SK-N-SH treated with all-trans-retinoic acid at 6 μM for 48 hours (cell line): ENCODE measurements around the gene CD38.

ENCODE experiments used
- ATAC-seq: fragments of 200-7000 bp; cut with Tn5 transposase; 3 replicates; pipeline ENCODE4 v1.9.1; 2020; ENCODE audit warnings: mild to moderate bottlenecking, moderate library complexity
- ARNTL ChIP-seq: fragments of 450-650 bp; formaldehyde crosslinking; IDR thresholded peaks from 2 replicates; pipeline ENCODE4 v1.5.0; 2020; ENCODE audit warnings: low read depth, mild to moderate bottlenecking, moderate library complexity, borderline replicate concordance
- CREB5 ChIP-seq: fragments of 250-450 bp; sonication (Bioruptor Pico); IDR thresholded peaks from 2 replicates; pipeline ENCODE4 v1.5.1; 2020; ENCODE audit warnings: low read depth, mild to moderate bottlenecking, moderate library complexity
- CSDC2 ChIP-seq: fragments of 250-450 bp; sonication (Bioruptor Pico); IDR thresholded peaks from 2 replicates; pipeline ENCODE4 v1.5.0; 2020; ENCODE audit warnings: mild to moderate bottlenecking, moderate library complexity
- CSRNP3 ChIP-seq: fragments of 250-450 bp; sonication (Bioruptor Pico); IDR thresholded peaks from 2 replicates; pipeline ENCODE4 v1.5.1; 2021; ENCODE audit warnings: mild to moderate bottlenecking, moderate library complexity
- ESRRG ChIP-seq: fragments of 250-450 bp; sonication (Bioruptor Pico); IDR thresholded peaks from 2 replicates; pipeline ENCODE4 v1.6.1; 2021; ENCODE audit warnings: mild to moderate bottlenecking
- GLIS3 ChIP-seq: fragments of 250-450 bp; sonication (Bioruptor Pico); IDR thresholded peaks from 2 replicates; pipeline ENCODE4 v1.5.0; 2020; ENCODE audit warnings: mild to moderate bottlenecking, moderate library complexity
- ISL1 ChIP-seq: fragments of 250-450 bp; sonication (Bioruptor Pico); IDR thresholded peaks from 2 replicates; pipeline ENCODE4 v2.1.2; 2022; ENCODE audit warnings: mild to moderate bottlenecking, moderate library complexity
- OSR1 ChIP-seq: fragments of 250-450 bp; sonication (Bioruptor Pico); IDR thresholded peaks from 2 replicates; pipeline ENCODE4 v1.8.0; 2022; ENCODE audit warnings: moderate library complexity, mild to moderate bottlenecking, inconsistent platforms
- PATZ1 ChIP-seq: fragments of 250-450 bp; sonication (Bioruptor Pico); IDR thresholded peaks from 2 replicates; pipeline ENCODE4 v1.8.0; 2020; ENCODE audit warnings: mild to moderate bottlenecking, moderate library complexity, borderline replicate concordance
- POU6F1 ChIP-seq: fragments of 250-450 bp; sonication (Bioruptor Pico); IDR thresholded peaks from 2 replicates; pipeline ENCODE4 v1.8.0; 2021; ENCODE audit warnings: low read depth, mild to moderate bottlenecking, moderate library complexity, borderline replicate concordance
- PPARA ChIP-seq: fragments of 250-450 bp; sonication (Bioruptor Pico); IDR thresholded peaks from 2 replicates; pipeline ENCODE4 v1.5.0; 2020; ENCODE audit warnings: mild to moderate bottlenecking, borderline replicate concordance
- RARB ChIP-seq: fragments of 250-450 bp; sonication (Bioruptor Pico); IDR thresholded peaks from 2 replicates; pipeline ENCODE4 v1.8.0; 2021; ENCODE audit warnings: mild to moderate bottlenecking, moderate library complexity
- SNAI2 ChIP-seq: fragments of 250-450 bp; sonication (Bioruptor Pico); IDR thresholded peaks from 2 replicates; pipeline ENCODE4 v1.5.0; 2020; ENCODE audit warnings: mild to moderate bottlenecking, moderate library complexity
- TCF4 ChIP-seq: fragments of 250-450 bp; sonication (Bioruptor Pico); IDR thresholded peaks from 2 replicates; pipeline ENCODE4 v1.8.0; 2021; ENCODE audit warnings: mild to moderate bottlenecking, moderate library complexity, borderline replicate concordance
- TOX ChIP-seq: fragments of 250-450 bp; sonication (Bioruptor Pico); IDR thresholded peaks from 2 replicates; pipeline ENCODE4 v1.8.0; 2021; ENCODE audit warnings: mild to moderate bottlenecking, moderate library complexity, borderline replicate concordance
- TSHZ2 ChIP-seq: fragments of 250-450 bp; sonication (Bioruptor Pico); IDR thresholded peaks from 2 replicates; pipeline ENCODE4 v1.5.0; 2020; ENCODE audit warnings: mild to moderate bottlenecking, moderate library complexity
- ZC3H10 ChIP-seq: fragments of 250-450 bp; sonication (Bioruptor Pico); IDR thresholded peaks from 2 replicates; pipeline ENCODE4 v1.5.1; 2021; ENCODE audit warnings: mild to moderate bottlenecking, moderate library complexity
- ZFP3 ChIP-seq: fragments of 250-450 bp; sonication (Bioruptor Pico); IDR thresholded peaks from 2 replicates; pipeline ENCODE4 v1.5.0; 2020; ENCODE audit warnings: mild to moderate bottlenecking, moderate library complexity
- ZFP30 ChIP-seq: fragments of 450-650 bp; formaldehyde crosslinking; IDR thresholded peaks from 2 replicates; pipeline ENCODE4 v1.5.0; 2022; ENCODE audit warnings: mild to moderate bottlenecking, moderate library complexity
- ZNF565 ChIP-seq: fragments of 450-650 bp; formaldehyde crosslinking; conservative IDR thresholded peaks from 2 replicates; pipeline ENCODE4 v1.5.0; 2020; ENCODE audit warnings: low read depth, mild to moderate bottlenecking, moderate library complexity
- ZNF70 ChIP-seq: fragments of 450-650 bp; formaldehyde crosslinking; IDR thresholded peaks from 2 replicates; pipeline ENCODE4 v1.5.0; 2020; ENCODE audit warnings: mild to moderate bottlenecking, moderate library complexity
- ZNF8 ChIP-seq: fragments of 450-650 bp; formaldehyde crosslinking; IDR thresholded peaks from 2 replicates; pipeline ENCODE4 v1.5.0; 2020; ENCODE audit warnings: mild to moderate bottlenecking, moderate library complexity

The CD38 gene

GRCh38 chr4:15755321-15756155 lies 22.6 kb upstream of the CD38 start:
- no peak for ATAC-seq
- TF ChIP-seq ARNTL: no peak
- no peak for TF ChIP-seq GLIS3
- no peak for TF ChIP-seq CSRNP3
- TF ChIP-seq, all 23 proteins: peak for 0

- no peak for TF ChIP-seq SNAI2 (CRISPR knock-in tag)
- TF ChIP-seq ZFP3: no peak
- no peak for TF ChIP-seq TCF4 (CRISPR knock-in tag)
- no peak for TF ChIP-seq ZNF70 (CRISPR knock-in tag)
- TF ChIP-seq OSR1: no peak
- TF ChIP-seq PATZ1: no peak
- no peak for TF ChIP-seq TSHZ2 (CRISPR knock-in tag)
- no peak for TF ChIP-seq ZNF8
- no peak for TF ChIP-seq ZC3H10
- TF ChIP-seq PPARA (CRISPR knock-in tag): no peak
- no peak for TF ChIP-seq CSDC2
- no peak for TF ChIP-seq RARB
- no peak for TF ChIP-seq POU6F1 (CRISPR knock-in tag)
- TF ChIP-seq TOX (CRISPR knock-in tag): no peak
- TF ChIP-seq ISL1: no peak
- TF ChIP-seq ZFP30: no peak
- ATAC-seq: no peak
These were observed 21.7 kb upstream of the CD38 start for GRCh38 chr4:15756361-15756861.

GRCh38 chr4:15757054-15757453 lies 21.1 kb upstream of the CD38 start:
- TF ChIP-seq PPARA (CRISPR knock-in tag) (no peak), ZNF70 (CRISPR knock-in tag) (no peak), RARB (no peak), TOX (CRISPR knock-in tag) (no peak), ZNF8 (no peak), SNAI2 (CRISPR knock-in tag) (no peak), GLIS3 (no peak), PATZ1 (no peak), ISL1 (no peak), ZFP30 (no peak), TCF4 (CRISPR knock-in tag) (no peak), CSDC2 (no peak), OSR1 (no peak), CREB5 (CRISPR knock-in tag) (no peak), ZNF565 (CRISPR knock-in tag) (no peak), ESRRG (CRISPR knock-in tag) (no peak)
- ATAC-seq: no peak
